ENCODE measurements around the gene MAP3K7. TPM values are rescaled to one million over a fixed set of nuclear protein-coding genes. Genes with fewer than 3 reads are reported as not detected.

The MAP3K7 gene
- total RNA-seq, 4 donors from 2014 or later = 22.2 to 41.4 (median 28.1) TPM

- TF ChIP-seq CTCF (IDR thresholded peaks at IDR 0.05; ENCODE audit: low read depth) = no peak
Observed at GRCh38 chr6:90502381-90502780, 84.5 kb downstream of the MAP3K7 start.

GRCh38 chr6:90500458-90500857, 86.4 kb downstream of the MAP3K7 start:
- TF ChIP-seq CTCF (IDR thresholded peaks at IDR 0.05; ENCODE audit: low read depth) = no peak

GRCh38 chr6:90497411-90497810, 89.5 kb downstream of the MAP3K7 start:
- no peak for TF ChIP-seq CTCF (IDR thresholded peaks at IDR 0.05; ENCODE audit: low read depth)

- TF ChIP-seq CTCF (IDR thresholded peaks at IDR 0.05; ENCODE audit: low read depth) = no peak
Observed at GRCh38 chr6:90496258-90497016, 90.4 kb downstream of the MAP3K7 start.

GRCh38 chr6:90495216-90495817, 91.6 kb downstream of the MAP3K7 start:
- no peak for TF ChIP-seq CTCF (IDR thresholded peaks at IDR 0.05; ENCODE audit: low read depth)

GRCh38 chr6:90494067-90494780, 92.6 kb downstream of the MAP3K7 start:
- TF ChIP-seq CTCF (IDR thresholded peaks at IDR 0.05; ENCODE audit: low read depth) = no peak

- TF ChIP-seq CTCF (IDR thresholded peaks at IDR 0.05; ENCODE audit: low read depth) = no peak
Observed at GRCh38 chr6:90493332-90493731, 93.5 kb downstream of the MAP3K7 start.

Data from subcutaneous adipose tissue (tissue), 4 donors.